Keratinocyte (primary cell): Measurements from ENCODE around the gene CNGA3.

Experiments
- CTCF ChIP-seq, 3 experiments: IDR thresholded peaks in 1 of 3; conservative IDR thresholded peaks in 1 of 3; optimal IDR thresholded peaks in 1 of 3; 2 replicates in 2 of 3; 3 replicates in 1 of 3; pipeline versions ENCODE3 to v1.5.1; 2011; ENCODE audit warnings: low read length in 3 of 3, mild to moderate bottlenecking in 3 of 3, moderate library complexity in 2 of 3, control low read depth in 1 of 3, inconsistent platforms in 1 of 3; ENCODE audit not compliant: insufficient read depth in 2 of 3; ENCODE audit errors: extremely low read depth in 1 of 3
- EZH2 ChIP-seq: IDR thresholded peaks from one replicate; pipeline ENCODE4 v1.6.1; 2012; ENCODE audit warnings: inconsistent platforms, mild to moderate bottlenecking, low read length, moderate library complexity

DNA sequence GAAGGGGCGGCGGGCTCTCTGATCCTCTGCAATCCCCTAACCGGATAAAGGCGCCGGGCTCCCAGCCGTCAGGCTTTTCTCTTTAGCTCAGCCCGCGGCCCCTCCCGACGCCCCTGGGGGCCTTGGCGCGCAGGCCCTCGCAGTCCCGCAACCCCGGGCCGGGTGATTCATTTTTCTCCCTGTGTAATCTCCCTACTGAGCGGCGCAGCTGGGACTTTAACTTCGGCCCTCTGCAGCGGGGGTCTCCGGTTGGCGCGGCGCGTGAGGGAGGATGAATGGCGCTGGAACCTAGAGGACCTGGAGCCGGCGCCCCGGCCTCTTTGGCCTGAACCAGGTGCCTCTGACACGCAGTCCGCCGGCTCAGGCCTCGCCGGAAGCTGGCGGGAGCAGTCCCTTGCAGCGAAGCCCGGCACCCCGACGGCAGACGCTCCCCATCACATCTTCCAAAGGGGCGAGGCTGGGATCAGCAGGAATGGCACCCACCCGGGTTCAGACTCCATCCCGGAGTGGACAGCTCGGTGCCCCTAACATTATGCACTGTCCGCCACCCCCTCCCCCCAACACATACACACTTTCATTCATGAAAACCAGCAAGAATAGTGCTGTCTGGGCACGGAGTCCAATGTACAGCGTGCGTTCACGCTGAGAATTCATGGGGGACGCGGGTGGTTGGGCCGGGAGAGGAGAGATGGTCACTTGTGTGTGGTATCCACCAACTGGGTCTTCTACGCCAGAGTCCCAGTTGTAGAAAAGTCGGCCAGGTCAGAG lies 1.2 kb downstream of the CNGA3 start:
- TF ChIP-seq CTCF (optimal IDR thresholded peaks at IDR 0.05 in 1 of 3, IDR thresholded peaks at IDR 0.05 in 1 of 3, conservative IDR thresholded peaks at IDR 0.05 in 1 of 3; ENCODE audit: extremely low read depth in 1 of 3, insufficient read depth in 2 of 3, low read length in 3 of 3) (no peak), EZH2 (peak; percentile 84)
